Measurements from ENCODE around the gene BFSP2.

BFSP2 gene

DNA sequence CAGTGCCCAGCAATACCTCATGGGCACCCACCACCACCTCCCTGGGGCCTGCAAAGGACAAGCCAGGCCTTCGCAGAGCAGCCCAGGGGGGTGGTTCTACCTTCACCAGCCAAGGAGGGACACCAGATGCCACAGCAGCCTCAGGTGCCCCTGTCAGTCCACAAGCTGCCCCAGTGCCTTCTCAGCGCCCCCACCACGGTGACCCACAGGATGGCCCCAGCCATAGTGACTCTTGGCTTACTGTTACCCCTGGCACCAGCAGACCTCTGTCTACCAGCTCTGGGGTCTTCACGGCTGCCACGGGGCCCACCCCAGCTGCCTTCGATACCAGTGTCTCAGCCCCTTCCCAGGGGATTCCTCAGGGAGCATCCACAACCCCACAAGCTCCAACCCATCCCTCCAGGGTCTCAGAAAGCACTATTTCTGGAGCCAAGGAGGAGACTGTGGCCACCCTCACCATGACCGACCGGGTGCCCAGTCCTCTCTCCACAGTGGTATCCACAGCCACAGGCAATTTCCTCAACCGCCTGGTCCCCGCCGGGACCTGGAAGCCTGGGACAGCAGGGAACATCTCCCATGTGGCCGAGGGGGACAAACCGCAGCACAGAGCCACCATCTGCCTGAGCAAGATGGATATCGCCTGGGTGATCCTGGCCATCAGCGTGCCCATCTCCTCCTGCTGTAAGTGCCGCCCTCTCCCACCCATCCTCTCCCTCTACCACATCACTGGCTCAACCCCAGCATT lies 19.2 kb upstream of the BFSP2 start:
- no peak overlapping the region for H3K9ac ChIP-seq
- TF ChIP-seq Cebpa-rat (IDR thresholded peaks at IDR 0.05), result no peak
- no peaks in the 10 kb centered on the region for H3K36me3 ChIP-seq
- no peaks in the 10 kb centered on the region for H3K27me3 ChIP-seq
- H4K20me1 ChIP-seq, result no peaks in the 10 kb centered on the region; a peak in 1 of 22 replicates
- no peak overlapping the region for H3K27ac ChIP-seq
- no peak overlapping the region for H3K4me3 ChIP-seq
- H3K9me3 ChIP-seq (replicated peaks in 1 of 11), result no peaks in the 10 kb centered on the region
- peaks cover 0 to 2% (median 0%) of the 10 kb centered on the region in 10 experiments; a peak in 6 of 20 replicates for H3K4me1 ChIP-seq
- H3K4me2 ChIP-seq, result no peak overlapping the region

- no peak overlapping the region for H3K27ac ChIP-seq
- no peaks in the 10 kb centered on the region for H3K36me3 ChIP-seq
- peaks cover 0 to 9% (median 5%) of the 10 kb centered on the region in 10 experiments; a peak in 7 of 20 replicates for H3K4me1 ChIP-seq
- no peaks in the 10 kb centered on the region for H3K27me3 ChIP-seq
- no peak overlapping the region for H3K9ac ChIP-seq
- no peak overlapping the region for H3K4me2 ChIP-seq
- no peak for TF ChIP-seq Cebpa-rat (IDR thresholded peaks at IDR 0.05)
- H4K20me1 ChIP-seq, result no peaks in the 10 kb centered on the region; a peak in 1 of 22 replicates
- no peak overlapping the region for H3K4me3 ChIP-seq
- no peaks in the 10 kb centered on the region for H3K9me3 ChIP-seq (replicated peaks in 1 of 11)
These were observed 18.3 kb upstream of the BFSP2 start for GRCh38 chr3:133381346-133382109.

DNA sequence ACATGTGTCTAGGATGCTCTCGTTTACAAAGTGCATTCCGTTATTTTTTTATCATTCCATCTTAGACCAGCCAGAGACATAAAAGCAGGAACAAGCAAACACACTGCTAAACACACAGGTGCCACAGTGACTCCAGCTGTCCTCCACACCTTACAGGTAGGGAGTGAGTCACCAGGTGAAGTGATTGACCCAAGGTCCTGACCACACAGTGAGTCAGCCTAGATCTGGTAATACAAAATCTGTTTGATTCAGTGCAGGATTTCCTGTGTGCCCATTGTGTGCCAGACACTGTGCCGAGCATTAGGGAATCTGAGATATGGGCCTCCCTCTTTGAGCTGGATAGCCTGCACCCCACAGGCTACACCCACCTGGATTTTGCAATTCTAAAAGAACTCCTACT lies 16.7 kb upstream of the BFSP2 start:
- Histone ChIP-seq H3K27me3 (no peaks in the 10 kb centered on the region), H3K27ac (no peak overlapping the region), H4K20me1 (no peaks in the 10 kb centered on the region), H3K36me3 (no peaks in the 10 kb centered on the region), H3K4me3 (no peak overlapping the region), H3K9me3 (replicated peaks in 1 of 11) (no peaks in the 10 kb centered on the region), H3K9ac (no peak overlapping the region), H3K4me1 (peaks cover 0 to 9% (median 5%) of the 10 kb centered on the region in 10 experiments; a peak in 7 of 20 replicates), H3K4me2 (no peak overlapping the region)
- TF ChIP-seq Cebpa-rat (IDR thresholded peaks at IDR 0.05), result no peak

DNA sequence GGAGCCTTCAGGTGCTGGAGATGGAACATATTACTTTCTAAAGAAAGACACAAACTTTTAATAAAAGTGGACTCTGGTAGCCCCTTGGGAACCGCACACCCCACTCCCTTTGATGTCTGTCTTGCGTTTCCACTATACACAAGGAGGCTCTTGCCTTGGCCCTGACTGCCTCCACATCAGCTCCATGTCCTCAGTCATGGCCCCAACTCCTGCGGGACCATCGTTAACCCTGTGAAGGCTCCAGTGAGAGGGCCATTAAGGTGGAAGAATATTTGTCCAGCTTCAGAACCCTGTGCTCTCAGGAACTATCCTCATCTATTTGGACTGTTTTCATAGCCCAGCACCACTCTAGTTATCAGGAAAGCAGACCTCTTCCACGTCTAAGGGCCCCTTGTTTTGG lies 16.1 kb upstream of the BFSP2 start:
- Histone ChIP-seq H3K4me1 (peaks cover 0 to 12% (median 8%) of the 10 kb centered on the region in 10 experiments; a peak in 12 of 20 replicates), H3K4me3 (no peak overlapping the region), H3K27ac (no peak overlapping the region), H3K4me2 (no peak overlapping the region), H3K27me3 (no peaks in the 10 kb centered on the region), H4K20me1 (no peaks in the 10 kb centered on the region), H3K36me3 (no peaks in the 10 kb centered on the region), H3K9ac (no peak overlapping the region), H3K9me3 (replicated peaks in 1 of 11) (no peaks in the 10 kb centered on the region)
- no peak for TF ChIP-seq Cebpa-rat (IDR thresholded peaks at IDR 0.05)

DNA sequence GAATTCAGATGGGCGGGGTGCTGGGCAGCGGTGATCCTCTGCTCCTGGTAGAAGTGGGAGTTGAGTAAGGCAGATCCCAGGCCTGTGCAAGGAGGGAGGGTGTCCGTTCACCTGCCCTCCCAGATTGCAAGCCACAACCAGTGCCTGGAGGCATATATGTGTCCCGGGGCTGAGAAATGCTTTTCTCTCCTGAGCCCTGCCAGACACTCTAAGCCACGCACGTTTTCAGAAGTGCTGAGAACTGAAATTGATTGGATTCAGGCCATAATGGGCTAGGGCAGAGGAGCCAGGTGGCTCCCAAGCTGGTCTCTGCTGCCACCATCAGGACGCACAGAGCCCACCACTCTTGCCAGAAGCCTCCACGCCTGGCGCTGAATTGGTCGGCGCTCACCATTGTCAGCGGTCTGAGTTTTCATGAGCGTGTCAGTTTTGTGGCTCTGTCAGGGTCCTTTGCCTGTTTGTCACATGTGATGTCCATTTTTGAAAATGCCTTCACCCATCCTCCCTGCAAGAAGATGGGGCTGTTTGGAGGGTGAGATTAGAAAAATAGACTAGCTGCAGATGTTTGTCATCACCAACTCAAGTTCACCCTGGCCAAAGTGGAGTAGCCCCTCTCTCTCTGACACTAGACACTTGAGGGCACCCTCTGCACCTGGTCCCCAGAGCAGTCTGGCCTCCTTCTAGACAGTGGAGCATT lies 15.4 kb upstream of the BFSP2 start:
- Histone ChIP-seq H3K4me3 (no peak overlapping the region), H3K4me1 (peaks cover 0 to 20% (median 15%) of the 10 kb centered on the region in 10 experiments; a peak in 12 of 20 replicates), H3K27ac (no peak overlapping the region), H3K4me2 (no peak overlapping the region), H3K9me3 (replicated peaks in 1 of 11) (no peaks in the 10 kb centered on the region), H4K20me1 (no peaks in the 10 kb centered on the region), H3K27me3 (no peaks in the 10 kb centered on the region), H3K36me3 (no peaks in the 10 kb centered on the region), H3K9ac (no peak overlapping the region)
- no peak for TF ChIP-seq Cebpa-rat (IDR thresholded peaks at IDR 0.05)

DNA sequence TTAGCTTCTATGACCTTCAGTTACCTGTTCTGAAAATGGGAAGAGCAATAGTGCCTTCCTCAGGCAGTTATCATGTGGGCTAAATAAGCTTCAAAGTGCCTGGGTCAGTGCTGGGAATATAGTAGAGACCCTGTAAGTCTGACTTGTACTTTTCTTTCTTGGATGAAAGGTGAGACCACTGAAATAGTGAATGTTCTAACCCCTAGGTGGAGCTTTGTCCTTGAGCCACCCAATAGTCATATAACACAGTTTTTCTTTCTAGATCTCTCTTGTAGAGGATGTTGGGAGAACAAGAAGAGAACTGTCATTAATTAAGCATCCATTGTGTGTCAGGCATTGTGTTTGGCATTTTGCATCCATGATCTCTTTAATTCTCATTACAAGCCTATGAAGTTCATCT lies 13.0 kb upstream of the BFSP2 start:
- Histone ChIP-seq H3K4me1 (peaks cover 0 to 21% (median 15%) of the 10 kb centered on the region in 10 experiments; a peak in 12 of 20 replicates), H3K9ac (no peak overlapping the region), H3K27ac (no peak overlapping the region), H3K9me3 (replicated peaks in 1 of 11) (no peaks in the 10 kb centered on the region), H3K4me3 (no peak overlapping the region), H3K4me2 (no peak overlapping the region), H3K27me3 (no peaks in the 10 kb centered on the region), H4K20me1 (no peaks in the 10 kb centered on the region), H3K36me3 (no peaks in the 10 kb centered on the region)
- no peak for TF ChIP-seq Cebpa-rat (IDR thresholded peaks at IDR 0.05)

DNA sequence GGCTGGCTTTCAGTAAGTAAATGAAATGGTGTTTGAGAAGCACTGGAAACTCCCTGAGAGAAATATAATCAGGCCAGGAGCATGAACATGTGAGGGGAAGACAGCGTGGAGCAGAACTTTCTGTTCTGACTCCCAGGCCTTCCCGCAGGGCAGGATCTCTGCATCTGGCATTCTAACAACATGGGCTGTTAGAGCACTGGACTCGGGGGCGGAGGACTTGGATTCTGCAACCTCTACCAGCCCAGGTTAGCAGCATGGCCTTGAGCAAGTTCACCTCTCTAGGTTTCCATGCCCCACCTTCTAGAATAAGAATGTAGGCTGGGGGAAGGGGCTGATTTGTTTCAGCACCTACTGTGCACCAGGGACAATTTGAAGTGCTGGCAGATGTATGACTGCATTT lies 12.5 kb upstream of the BFSP2 start:
- Histone ChIP-seq H3K9me3 (replicated peaks in 1 of 11) (no peaks in the 10 kb centered on the region), H3K9ac (no peak overlapping the region), H3K27ac (no peak overlapping the region), H3K27me3 (no peaks in the 10 kb centered on the region), H3K4me1 (peaks cover 0 to 21% (median 15%) of the 10 kb centered on the region in 10 experiments; a peak in 12 of 20 replicates), H3K36me3 (no peaks in the 10 kb centered on the region), H3K4me2 (no peak overlapping the region), H4K20me1 (no peaks in the 10 kb centered on the region), H3K4me3 (no peak overlapping the region)
- TF ChIP-seq Cebpa-rat (IDR thresholded peaks at IDR 0.05), result no peak

- no peak for TF ChIP-seq Cebpa-rat (IDR thresholded peaks at IDR 0.05)
These were observed 11.0 kb upstream of the BFSP2 start for GRCh38 chr3:133388696-133389395.

More at GRCh38 chr3:133388696-133389395, 11.0 kb upstream of the BFSP2 start:
- H3K27ac ChIP-seq, result no peak overlapping the region
- H3K4me1 ChIP-seq, result peaks cover 0 to 21% (median 16%) of the 10 kb centered on the region in 10 experiments; a peak in 12 of 20 replicates
- H3K36me3 ChIP-seq, result no peaks in the 10 kb centered on the region
- peak overlapping the region in 8 of 11 experiments; percentile 8 to 52 (median 32); a peak in 12 of 22 replicates for H3K4me2 ChIP-seq
- no peak overlapping the region for H3K4me3 ChIP-seq
- no peak overlapping the region for H3K9ac ChIP-seq
- peaks cover 2 to 7% (median 4%) of the 10 kb centered on the region in 11 experiments; a peak in 20 of 22 replicates for H3K9me3 ChIP-seq (replicated peaks in 1 of 11)
- no peaks in the 10 kb centered on the region for H4K20me1 ChIP-seq
- no peaks in the 10 kb centered on the region for H3K27me3 ChIP-seq

Measured in BLaER1 treated with 17β-estradiol and CSF1 and Interleukin-3, amounts not matched to agents 10 nM and 100 nM (cell line).